Metanephros (tissue), 1 donor: ENCODE measurements around the gene GSTM3. TPM values are rescaled to one million over a fixed set of nuclear protein-coding genes. Genes with fewer than 3 reads are reported as not detected.

Source experiments
- total RNA-seq: library from RNA; depleted of rRNA; stranded (reverse); fragments of >200 nt; gene quantifications from one replicate; pipeline ENCODE4 v1.2.3, GENCODE V29; 2014

GSTM3 gene
- 175 TPM for total RNA-seq

GRCh38 chr1:109740615-109741373 lies at the start of gene GSTM3:
Gene GSTM3, minus strand, starts transcription at chr1:109741038. Its CDS starts 751 bp downstream, at chr1:109740287.

DNA sequence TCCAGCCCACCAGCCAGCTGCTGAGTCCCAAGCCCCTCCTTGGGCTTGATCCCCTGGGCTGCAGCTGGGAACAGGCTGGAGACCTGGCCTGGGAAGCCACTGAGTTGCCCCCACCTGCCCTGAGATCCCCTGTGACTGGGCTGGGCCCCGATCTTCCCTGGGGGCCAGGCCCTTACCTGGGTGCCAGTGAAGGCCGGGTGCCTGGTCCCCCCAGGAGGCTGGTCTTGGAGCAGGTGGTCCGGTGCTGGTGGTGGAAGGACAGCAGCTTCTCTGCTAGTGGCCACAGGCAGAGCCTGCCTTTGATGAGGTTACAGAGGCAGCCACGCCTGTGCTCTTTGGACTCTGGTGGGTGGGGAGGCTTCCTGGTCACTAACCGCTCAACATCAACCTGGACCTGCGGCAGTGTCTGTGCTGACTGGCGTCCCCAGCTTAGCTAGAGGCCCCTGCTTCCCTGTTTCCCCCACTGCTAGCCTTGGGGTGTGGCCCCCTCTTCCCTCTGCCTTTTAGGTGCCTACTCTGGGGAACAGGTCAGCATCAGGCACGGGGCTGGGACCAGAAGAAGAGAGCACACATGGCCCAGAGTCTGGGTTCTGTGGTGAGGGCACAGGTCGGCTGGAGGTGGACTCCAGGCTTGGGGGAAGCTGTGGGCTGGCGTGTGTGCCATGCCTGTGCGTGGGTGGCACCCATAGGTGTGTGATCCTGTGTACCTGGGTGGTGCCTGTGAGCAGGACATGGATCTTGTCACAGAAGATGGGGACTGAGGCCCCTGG lies 23.0 kb upstream of the GSTM3 start, which contains the start of gene EPS8L3:
Gene EPS8L3, minus strand, starts transcription at position 278 of the 770 bp plus-strand sequence. CDS start 2,174 bp downstream, outside the sequence.

DNA sequence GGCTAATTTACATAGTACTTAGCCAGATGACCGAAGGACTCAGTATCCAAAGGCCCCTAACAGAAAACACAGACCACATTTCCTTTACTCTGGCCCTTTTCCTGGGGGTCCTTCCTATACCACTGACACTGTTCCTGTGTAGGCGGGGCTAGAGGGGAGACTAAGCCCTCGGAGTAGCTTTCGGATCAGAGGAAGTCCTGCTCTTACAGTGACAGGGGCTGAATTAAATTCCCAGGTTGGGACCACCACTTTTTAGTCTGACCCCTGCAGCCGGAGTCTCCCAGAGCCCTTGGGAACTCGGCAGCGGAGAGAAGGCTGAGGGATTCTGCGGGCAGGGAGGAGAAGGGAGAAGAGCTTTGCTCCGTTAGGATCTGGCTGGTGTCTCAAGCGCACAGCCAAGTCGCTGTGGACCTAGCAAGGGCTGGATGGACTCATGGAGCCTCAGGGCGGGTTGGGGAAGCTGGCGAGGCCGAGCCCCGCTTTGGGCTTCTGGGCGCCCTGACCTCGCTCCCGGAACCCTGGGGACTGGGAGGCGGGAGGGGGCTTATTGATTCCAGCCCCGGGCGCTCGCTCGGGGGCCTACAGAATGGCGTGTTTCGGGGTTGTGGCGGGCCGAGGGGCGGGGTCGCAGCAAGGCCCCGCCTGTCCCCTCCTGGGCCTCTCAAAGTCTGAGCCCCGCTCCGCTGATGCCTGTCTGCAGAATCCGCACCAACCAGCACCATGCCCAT lies 29.1 kb downstream of the GSTM3 start, which contains the start of gene GSTM5:
Gene GSTM5, plus strand, starts transcription at position 659 of the 728 bp plus-strand sequence. Its CDS starts 62 bp downstream, at position 721.

GRCh38 chr1:109687641-109688499 lies 53.0 kb downstream of the GSTM3 start, which contains the start of gene GSTM1:
Gene GSTM1, plus strand, starts transcription at chr1:109687817. Its CDS starts 57 bp downstream, at chr1:109687874.

Other genes starting within 250 kb of the GSTM3 start
- 6.3 TPM for gene CYB561D1, start 246.9 kb downstream of the GSTM3 start, total RNA-seq
- 7.6 TPM for gene AMIGO1, start 231.3 kb downstream of the GSTM3 start, total RNA-seq
- gene GPR61, start 201.2 kb downstream of the GSTM3 start, total RNA-seq = 0.35 TPM
- 8.3 TPM for gene GNAI3, start 192.4 kb downstream of the GSTM3 start, total RNA-seq
- not detected for gene GNAT2, start 121.4 kb downstream of the GSTM3 start, total RNA-seq
- gene AMPD2, start 121.2 kb downstream of the GSTM3 start, total RNA-seq = 66.7 TPM
- 33.1 TPM for gene GSTM4, start 84.9 kb downstream of the GSTM3 start, total RNA-seq
- 102 TPM for gene GSTM2, start 73.0 kb downstream of the GSTM3 start, total RNA-seq
- not detected for gene GSTM1, start 53.2 kb downstream of the GSTM3 start, total RNA-seq
- 16.5 TPM for gene GSTM5, start 28.8 kb downstream of the GSTM3 start, total RNA-seq
- 0.41 TPM for gene EPS8L3, start 22.9 kb upstream of the GSTM3 start, total RNA-seq
- 20.1 TPM for gene CSF1, start 169.8 kb upstream of the GSTM3 start, total RNA-seq
- gene AHCYL1, start 243.7 kb upstream of the GSTM3 start, total RNA-seq = 83.3 TPM